GM19455 (cell line): ENCODE measurements around the gene ROBO1.

Source experiments
- ATAC-seq: cut with Tn5 transposase; IDR thresholded peaks from one replicate; pipeline ENCODE4 v1.9.1; 2021; ENCODE audit not compliant: unreplicated experiment

The ROBO1 gene

GRCh38 chr3:78927759-78928158 is 840.0 kb downstream of the ROBO1 start:
- no peak for ATAC-seq

GRCh38 chr3:78926523-78926922 is 841.3 kb downstream of the ROBO1 start:
- no peak for ATAC-seq

- no peak for ATAC-seq
Observed at GRCh38 chr3:78924711-78925110, 843.1 kb downstream of the ROBO1 start.

GRCh38 chr3:78919021-78919755 is 848.6 kb downstream of the ROBO1 start:
- ATAC-seq, result peak; percentile 85

GRCh38 chr3:78918361-78919020 is 849.3 kb downstream of the ROBO1 start:
- ATAC-seq, result peak; percentile 35

- ATAC-seq, result no peak
Observed at GRCh38 chr3:78917536-78917935, 850.3 kb downstream of the ROBO1 start.

- no peak for ATAC-seq
Observed at GRCh38 chr3:78913711-78914110, 854.1 kb downstream of the ROBO1 start.

GRCh38 chr3:78912687-78913086 is 855.1 kb downstream of the ROBO1 start:
- ATAC-seq, result no peak

GRCh38 chr3:78912259-78912658 is 855.5 kb downstream of the ROBO1 start:
- ATAC-seq, result no peak

- no peak for ATAC-seq
Observed at GRCh38 chr3:78911394-78911793, 856.4 kb downstream of the ROBO1 start.

- ATAC-seq, result no peak
Observed at GRCh38 chr3:78908236-78908635, 859.6 kb downstream of the ROBO1 start.

GRCh38 chr3:78907367-78907766 is 860.4 kb downstream of the ROBO1 start:
- ATAC-seq, result no peak

GRCh38 chr3:78906930-78907329 is 860.9 kb downstream of the ROBO1 start:
- ATAC-seq, result no peak

GRCh38 chr3:78906245-78906644 is 861.6 kb downstream of the ROBO1 start:
- ATAC-seq, result no peak

- ATAC-seq, result no peak
Observed at GRCh38 chr3:78905700-78906099, 862.1 kb downstream of the ROBO1 start.

- ATAC-seq, result no peak
Observed at GRCh38 chr3:78901544-78901943, 866.3 kb downstream of the ROBO1 start.

- ATAC-seq, result no peak
Observed at GRCh38 chr3:78900880-78901279, 866.9 kb downstream of the ROBO1 start.

- no peak for ATAC-seq
Observed at GRCh38 chr3:78900426-78900825, 867.4 kb downstream of the ROBO1 start.

GRCh38 chr3:78895528-78895927 is 872.3 kb downstream of the ROBO1 start:
- no peak for ATAC-seq

GRCh38 chr3:78894787-78895186 is 873.0 kb downstream of the ROBO1 start:
- ATAC-seq, result no peak

- ATAC-seq, result no peak
Observed at GRCh38 chr3:78893161-78893560, 874.6 kb downstream of the ROBO1 start.

GRCh38 chr3:78889348-78889747 is 878.5 kb downstream of the ROBO1 start:
- ATAC-seq, result no peak

GRCh38 chr3:78888635-78889034 is 879.2 kb downstream of the ROBO1 start:
- no peak for ATAC-seq
